Muscle layer of colon (tissue), 2 donors: ENCODE measurements around the gene FGF19.
"Not testable (repeated sequence)": the region's sequence is repeated elsewhere in the genome, so short reads cannot be mapped to it uniquely, and the experiment has no call there.

Experiments used
- H3K27ac ChIP-seq: one replicate; pipeline ENCODE4 v1.7.0; 2013; ENCODE audit warnings: low read depth, mild to moderate bottlenecking, low read length, moderate library complexity
- H3K27me3 ChIP-seq, 2 donors: one replicate each; pipeline ENCODE4 v1.7.0; 2013; ENCODE audit warnings: low read length in 2 of 2, mild to moderate bottlenecking in 2 of 2; ENCODE audit not compliant: insufficient read depth in 2 of 2, control insufficient read depth in 1 of 2
- H3K36me3 ChIP-seq: one replicate; pipeline ENCODE4 v1.7.0; 2013; ENCODE audit warnings: mild to moderate bottlenecking, low read length; ENCODE audit not compliant: insufficient read depth
- H3K4me1 ChIP-seq: one replicate; pipeline ENCODE4 v1.7.0; 2013; ENCODE audit warnings: mild to moderate bottlenecking, low read length; ENCODE audit not compliant: insufficient read depth
- H3K4me3 ChIP-seq, 2 donors: one replicate each; pipeline ENCODE4 v1.7.0; 2013; ENCODE audit warnings: low read length in 2 of 2, low read depth in 1 of 2, mild to moderate bottlenecking in 1 of 2, moderate library complexity in 1 of 2
- H3K9ac ChIP-seq: one replicate; pipeline ENCODE4 v1.7.0; 2013; ENCODE audit warnings: low read length
- H3K9me3 ChIP-seq: one replicate; pipeline ENCODE4 v1.7.0; 2013; ENCODE audit warnings: mild to moderate bottlenecking, low read length
- donor health status: abdominal sarcoma.
- donor health status: Adenocarcinoma of cecum.

The FGF19 gene

DNA sequence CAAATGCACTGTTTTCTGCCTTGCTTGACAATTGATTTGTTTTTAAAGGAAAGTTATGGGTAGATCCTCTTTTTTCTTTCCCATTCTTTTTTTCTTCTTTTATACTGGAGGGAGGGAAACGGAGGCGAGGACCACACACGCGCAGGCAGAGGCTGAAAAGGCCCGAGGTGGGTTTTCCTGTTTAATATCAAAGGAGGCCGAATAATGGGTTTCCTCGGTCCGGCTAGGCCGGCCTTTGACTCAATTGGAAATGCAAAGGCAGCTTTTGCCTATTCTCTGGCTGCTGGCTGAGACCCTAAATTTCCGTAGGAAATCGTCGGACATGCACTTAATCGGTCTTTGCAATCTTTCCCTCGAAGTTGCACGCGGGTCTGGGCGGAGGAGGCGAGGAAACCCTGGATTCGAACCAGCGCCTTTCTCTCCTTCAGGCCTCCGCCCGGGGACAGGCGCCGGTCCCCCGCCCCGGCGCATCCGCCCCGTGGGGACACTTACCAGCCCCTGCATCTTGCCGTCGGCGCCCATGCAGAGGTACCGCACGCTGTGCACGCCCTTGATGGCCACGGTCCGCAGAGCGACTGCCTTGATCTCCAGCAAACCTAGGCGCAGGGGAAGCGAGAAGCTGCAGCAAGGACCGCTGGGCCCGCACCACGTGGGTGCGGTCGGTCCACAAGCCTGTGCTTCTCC lies 911 bp downstream of the FGF19 start:
- Histone ChIP-seq H3K27me3 (peaks cover 11 to 63% of the 10 kb centered on the region in 2 donors), H3K27ac (no peak overlapping the region), H3K4me1 (peaks cover 4% of the 10 kb centered on the region), H3K9ac (no peak overlapping the region), H3K4me3 (no peak overlapping the region), H3K36me3 (no peaks in the 10 kb centered on the region), H3K9me3 (no peaks in the 10 kb centered on the region)

GRCh38 chr11:69702239-69702691 lies 1.6 kb downstream of the FGF19 start:
- Histone ChIP-seq H3K9ac (no peak overlapping the region), H3K9me3 (no peaks in the 10 kb centered on the region), H3K36me3 (no peaks in the 10 kb centered on the region), H3K27ac (no peak overlapping the region), H3K4me3 (no peak overlapping the region), H3K4me1 (peaks cover 4% of the 10 kb centered on the region), H3K27me3 (peaks cover 11 to 63% of the 10 kb centered on the region in 2 donors)

DNA sequence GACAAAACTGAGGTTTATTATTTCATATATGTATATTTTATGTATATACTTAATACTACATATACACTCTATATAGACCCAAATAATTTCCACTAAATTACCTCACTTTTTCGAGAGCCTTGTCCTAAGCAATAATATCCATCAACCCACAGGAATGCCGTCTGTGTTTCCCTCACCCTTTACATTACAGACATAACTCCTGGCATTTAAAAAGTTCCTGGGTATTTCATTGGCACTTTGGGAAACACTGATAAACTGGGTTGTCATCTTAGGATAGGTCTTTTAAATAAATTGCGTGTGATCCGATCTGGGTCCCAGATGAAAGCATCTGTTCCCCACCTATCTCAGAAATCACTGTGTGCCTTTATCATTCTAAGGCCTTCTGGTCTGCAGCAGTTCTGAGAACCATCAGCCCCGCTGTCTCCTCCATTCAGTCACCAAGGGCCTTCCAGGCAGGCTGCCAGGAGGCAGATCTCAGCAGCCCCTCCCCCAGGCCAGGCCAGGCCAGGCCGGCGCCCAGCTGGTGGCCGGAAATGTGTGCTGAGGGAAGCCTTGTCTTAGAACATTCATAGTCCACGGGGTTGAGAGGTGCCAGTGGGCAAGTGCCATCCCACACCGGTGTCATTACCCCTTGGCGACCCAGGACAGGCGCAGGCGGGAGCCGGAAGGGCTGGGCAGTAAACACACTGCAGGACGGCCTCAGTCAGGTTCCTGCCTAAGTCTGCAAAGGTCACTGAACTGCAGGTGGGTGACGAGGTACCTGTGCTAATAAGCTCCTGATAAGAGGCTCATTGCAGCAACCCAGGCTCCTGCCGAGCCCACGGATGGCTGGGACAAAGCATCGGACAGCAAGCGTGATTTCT lies 3.3 kb downstream of the FGF19 start:
- Histone ChIP-seq H3K4me1 (peaks cover 4% of the 10 kb centered on the region), H3K36me3 (no peaks in the 10 kb centered on the region), H3K4me3 (no peak overlapping the region), H3K9me3 (no peaks in the 10 kb centered on the region), H3K9ac (no peak overlapping the region), H3K27ac (no peak overlapping the region), H3K27me3 (peaks cover 11 to 61% of the 10 kb centered on the region in 2 donors)

GRCh38 chr11:69699213-69699612 lies 4.6 kb downstream of the FGF19 start:
- H3K4me3 ChIP-seq = no peak overlapping the region
- no peaks in the 10 kb centered on the region for H3K9me3 ChIP-seq
- H3K4me1 ChIP-seq = peaks cover under 1% of the 10 kb centered on the region
- H3K9ac ChIP-seq = no peak overlapping the region
- H3K36me3 ChIP-seq = no peaks in the 10 kb centered on the region
- H3K27me3 ChIP-seq = peaks cover 11 to 48% of the 10 kb centered on the region in 2 donors
- no peak overlapping the region for H3K27ac ChIP-seq

GRCh38 chr11:69698362-69698761 lies 5.5 kb downstream of the FGF19 start:
- H3K27ac ChIP-seq = no peak overlapping the region
- no peak overlapping the region for H3K4me3 ChIP-seq
- H3K36me3 ChIP-seq = no peaks in the 10 kb centered on the region
- H3K9ac ChIP-seq = no peak overlapping the region
- H3K27me3 ChIP-seq = peaks cover 11 to 40% of the 10 kb centered on the region in 2 donors
- H3K4me1 ChIP-seq = no peaks in the 10 kb centered on the region
- H3K9me3 ChIP-seq = no peaks in the 10 kb centered on the region

DNA sequence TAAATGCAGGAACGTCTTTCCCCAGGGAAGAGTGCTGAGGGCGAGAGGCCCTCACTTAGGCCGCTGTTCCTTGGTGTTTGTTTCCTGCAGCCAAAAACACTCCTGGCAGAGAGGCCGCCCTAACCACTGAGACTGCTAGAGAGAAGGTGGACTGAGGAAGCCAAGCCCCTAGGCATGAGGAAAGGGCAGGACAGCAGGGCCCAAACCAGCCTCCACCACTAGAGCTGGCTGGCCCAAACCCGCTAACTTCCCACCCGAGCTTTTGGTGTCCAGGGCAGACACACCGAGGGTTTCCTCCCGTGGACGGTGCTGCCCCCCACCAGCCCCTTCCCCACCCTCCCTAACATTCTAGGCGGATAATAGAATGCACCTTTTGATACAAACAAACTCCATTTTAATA lies 6.0 kb downstream of the FGF19 start:
- H3K9me3 ChIP-seq = no peaks in the 10 kb centered on the region
- H3K4me3 ChIP-seq = no peak overlapping the region
- no peaks in the 10 kb centered on the region for H3K36me3 ChIP-seq
- H3K27me3 ChIP-seq = peaks cover 6 to 35% of the 10 kb centered on the region in 2 donors
- no peaks in the 10 kb centered on the region for H3K4me1 ChIP-seq
- H3K9ac ChIP-seq = no peak overlapping the region
- no peak overlapping the region for H3K27ac ChIP-seq

DNA sequence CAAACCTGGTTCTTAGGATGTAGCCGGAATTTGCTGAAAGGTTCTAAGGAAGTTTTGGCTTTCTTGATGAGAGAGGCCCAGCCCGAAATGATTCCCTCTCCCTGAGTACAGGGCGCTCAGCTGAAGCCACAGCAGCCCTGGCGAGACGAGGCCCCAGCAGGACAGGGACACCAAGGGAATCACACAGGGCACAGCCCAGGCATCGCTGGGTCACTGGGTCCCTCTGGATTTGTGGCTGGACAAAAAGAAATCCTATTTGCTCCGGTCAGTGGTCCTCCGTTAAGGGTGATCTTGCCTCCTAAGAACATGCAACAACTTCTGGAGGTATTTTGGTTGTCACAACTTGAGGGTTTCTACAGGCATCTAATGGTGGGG lies 6.4 kb downstream of the FGF19 start:
- Histone ChIP-seq H3K4me3 (no peak overlapping the region), H3K27me3 (peaks cover 2 to 31% of the 10 kb centered on the region in 2 donors), H3K36me3 (no peaks in the 10 kb centered on the region)

GRCh38 chr11:69696749-69697468 lies 6.9 kb downstream of the FGF19 start:
- Histone ChIP-seq H3K27me3 (peaks cover 0 to 25% of the 10 kb centered on the region in 2 donors), H3K4me3 (no peak overlapping the region), H3K9ac (no peak overlapping the region), H3K27ac (no peak overlapping the region), H3K4me1 (no peaks in the 10 kb centered on the region), H3K9me3 (no peaks in the 10 kb centered on the region), H3K36me3 (no peaks in the 10 kb centered on the region)

More for the DNA sequence above, 6.4 kb downstream of the FGF19 start:
- no peaks in the 10 kb centered on the region for H3K4me1 ChIP-seq
- H3K9me3 ChIP-seq = no peaks in the 10 kb centered on the region
- no peak overlapping the region for H3K9ac ChIP-seq
- no peak overlapping the region for H3K27ac ChIP-seq

DNA sequence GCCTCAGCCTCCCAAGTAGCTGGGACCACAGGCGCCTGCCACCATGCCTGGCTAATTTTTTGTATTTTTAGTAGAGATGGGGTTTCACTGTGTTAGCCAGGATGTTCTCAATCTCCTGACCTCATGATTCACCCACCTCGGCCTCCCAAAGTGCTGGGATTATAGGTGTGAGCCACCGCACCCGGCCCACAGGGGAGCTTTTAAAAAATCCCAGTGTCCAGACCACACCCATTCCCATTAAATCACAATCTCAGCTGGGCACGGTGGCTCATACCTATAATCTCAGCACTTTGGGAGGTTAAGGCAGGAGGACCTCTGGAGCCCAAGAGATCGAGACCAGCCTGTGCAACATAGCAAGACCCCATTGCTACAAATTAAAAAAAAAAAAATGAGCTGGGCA lies 7.8 kb downstream of the FGF19 start:
- not testable (repeated sequence) for H3K27ac ChIP-seq
- H3K27me3 ChIP-seq = peaks cover 0 to 17% of the 10 kb centered on the region in 2 donors

GRCh38 chr11:69695581-69695980 lies 8.2 kb downstream of the FGF19 start:
- no peaks in the 10 kb centered on the region for H3K4me1 ChIP-seq
- H3K4me3 ChIP-seq = no peak overlapping the region
- H3K9ac ChIP-seq = no peak overlapping the region
- H3K27me3 ChIP-seq = peaks cover 0 to 13% of the 10 kb centered on the region in 2 donors
- H3K9me3 ChIP-seq = no peaks in the 10 kb centered on the region
- H3K36me3 ChIP-seq = no peaks in the 10 kb centered on the region
- no peak overlapping the region for H3K27ac ChIP-seq

More for the DNA sequence above, 7.8 kb downstream of the FGF19 start:
- H3K36me3 ChIP-seq, H3K9ac ChIP-seq, H3K4me3 ChIP-seq, H3K4me1 ChIP-seq, H3K9me3 ChIP-seq: not testable (repeated sequence)

DNA sequence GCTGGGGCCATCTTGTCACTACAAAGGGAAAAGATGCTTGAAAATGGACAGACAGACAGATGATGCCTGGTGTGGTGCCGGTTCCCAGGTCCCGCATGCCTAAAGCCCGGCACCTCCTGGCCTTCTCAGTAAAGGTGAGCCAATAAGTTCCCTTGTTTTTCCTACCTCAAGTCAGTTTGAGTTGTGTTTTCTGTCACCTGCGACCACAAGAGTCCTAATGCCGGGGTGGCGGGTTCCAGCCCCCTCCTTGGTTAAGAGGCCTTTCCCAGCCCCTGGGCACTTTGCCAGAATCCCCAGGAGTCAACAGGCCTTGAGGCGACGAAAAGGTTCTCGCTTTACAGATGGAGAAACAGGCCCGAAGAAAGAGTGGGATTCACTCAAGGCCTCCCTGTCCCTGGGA lies 9.0 kb downstream of the FGF19 start:
- no peak overlapping the region for H3K27ac ChIP-seq
- H3K27me3 ChIP-seq = peaks cover 0 to 11% of the 10 kb centered on the region in 2 donors
- H3K4me3 ChIP-seq = no peak overlapping the region
- no peak overlapping the region for H3K9ac ChIP-seq
- no peaks in the 10 kb centered on the region for H3K9me3 ChIP-seq
- H3K36me3 ChIP-seq = no peaks in the 10 kb centered on the region
- no peaks in the 10 kb centered on the region for H3K4me1 ChIP-seq
